IMR-90 (cell line): ENCODE data around the gene CYP2A7.

ENCODE experiments used
- MAFK ChIP-seq: IDR thresholded peaks from 2 replicates; pipeline ENCODE4 v1.6.1; 2012; ENCODE audit warnings: low read depth, low read length, improper control_type of control experiment
- POLR2A ChIP-seq: IDR thresholded peaks from 2 replicates; pipeline ENCODE4 v1.6.1; 2012; ENCODE audit warnings: mild to moderate bottlenecking, low read depth, low read length
- RAD21 ChIP-seq: IDR thresholded peaks from 2 replicates; pipeline ENCODE4 v1.6.1; 2012; ENCODE audit warnings: low read length, improper control_type of control experiment
- RCOR1 ChIP-seq: IDR thresholded peaks from 2 replicates; pipeline ENCODE4 v1.6.1; 2012; ENCODE audit warnings: mild to moderate bottlenecking, low read length, improper control_type of control experiment; ENCODE audit not compliant: insufficient replicate concordance
- RFX5 ChIP-seq: IDR thresholded peaks from 2 replicates; pipeline ENCODE4 v1.8.0; 2012; ENCODE audit warnings: low read depth, mild to moderate bottlenecking, low read length, moderate library complexity
- SMC3 ChIP-seq: fragments of 150-350 bp; IDR thresholded peaks from 2 replicates; pipeline ENCODE4 v1.6.1; 2016; ENCODE audit warnings: low read depth, mild to moderate bottlenecking, antibody characterized with exemption, low read length, moderate library complexity
- TF ChIP-seq, protein P1 (sequence below): conservative IDR thresholded peaks from 2 replicates; pipeline ENCODE4 v1.5.1; 2012; ENCODE audit warnings: mild to moderate bottlenecking, low read depth, low read length, improper control_type of control experiment
- TF ChIP-seq, protein P2 (sequence below): fragments of 150-350 bp; IDR thresholded peaks from 2 replicates; pipeline ENCODE4 v1.6.1; 2017; ENCODE audit warnings: mild to moderate bottlenecking, antibody characterized with exemption, low read length, low read depth

DNA sequence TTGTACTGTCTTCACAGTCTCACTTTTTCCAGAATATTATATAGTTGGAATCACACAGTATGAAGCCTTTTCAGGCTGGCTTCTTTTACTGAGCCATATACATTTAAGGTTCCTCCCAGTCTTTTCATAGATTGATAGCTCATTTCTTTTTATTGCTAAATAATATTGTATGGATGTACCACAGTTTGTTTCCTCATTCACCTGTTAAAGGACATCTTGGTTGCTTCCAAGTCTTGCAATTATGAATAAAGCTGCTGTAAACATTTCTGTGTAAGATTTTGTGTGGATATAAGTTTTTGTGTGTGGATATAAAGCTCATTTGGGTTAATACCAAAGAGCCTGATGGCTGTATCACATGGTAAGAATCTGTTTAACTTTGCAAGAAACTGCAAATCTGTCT is 24.5 kb upstream of the CYP2A7 start:
- TF ChIP-seq RCOR1 (no peak), POLR2A (no peak), RFX5 (no peak), SMC3 (no peak), RAD21 (no peak), MAFK (no peak)
- TF ChIP-seq, protein P1, sequence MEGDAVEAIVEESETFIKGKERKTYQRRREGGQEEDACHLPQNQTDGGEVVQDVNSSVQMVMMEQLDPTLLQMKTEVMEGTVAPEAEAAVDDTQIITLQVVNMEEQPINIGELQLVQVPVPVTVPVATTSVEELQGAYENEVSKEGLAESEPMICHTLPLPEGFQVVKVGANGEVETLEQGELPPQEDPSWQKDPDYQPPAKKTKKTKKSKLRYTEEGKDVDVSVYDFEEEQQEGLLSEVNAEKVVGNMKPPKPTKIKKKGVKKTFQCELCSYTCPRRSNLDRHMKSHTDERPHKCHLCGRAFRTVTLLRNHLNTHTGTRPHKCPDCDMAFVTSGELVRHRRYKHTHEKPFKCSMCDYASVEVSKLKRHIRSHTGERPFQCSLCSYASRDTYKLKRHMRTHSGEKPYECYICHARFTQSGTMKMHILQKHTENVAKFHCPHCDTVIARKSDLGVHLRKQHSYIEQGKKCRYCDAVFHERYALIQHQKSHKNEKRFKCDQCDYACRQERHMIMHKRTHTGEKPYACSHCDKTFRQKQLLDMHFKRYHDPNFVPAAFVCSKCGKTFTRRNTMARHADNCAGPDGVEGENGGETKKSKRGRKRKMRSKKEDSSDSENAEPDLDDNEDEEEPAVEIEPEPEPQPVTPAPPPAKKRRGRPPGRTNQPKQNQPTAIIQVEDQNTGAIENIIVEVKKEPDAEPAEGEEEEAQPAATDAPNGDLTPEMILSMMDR: no peak
- TF ChIP-seq, protein P2, sequence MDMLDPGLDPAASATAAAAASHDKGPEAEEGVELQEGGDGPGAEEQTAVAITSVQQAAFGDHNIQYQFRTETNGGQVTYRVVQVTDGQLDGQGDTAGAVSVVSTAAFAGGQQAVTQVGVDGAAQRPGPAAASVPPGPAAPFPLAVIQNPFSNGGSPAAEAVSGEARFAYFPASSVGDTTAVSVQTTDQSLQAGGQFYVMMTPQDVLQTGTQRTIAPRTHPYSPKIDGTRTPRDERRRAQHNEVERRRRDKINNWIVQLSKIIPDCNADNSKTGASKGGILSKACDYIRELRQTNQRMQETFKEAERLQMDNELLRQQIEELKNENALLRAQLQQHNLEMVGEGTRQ: no peak
